ENCODE results near the gene RAB3GAP1.

Gene RAB3GAP1

GRCh38 chr2:135124924-135125886 is 73.1 kb downstream of the RAB3GAP1 start:
- no peak overlapping the region for H3K4me3 ChIP-seq (ENCODE audit: low read depth, low read length)
- no peak for DNase-seq (ENCODE audit: low read depth)
- no peak for TF ChIP-seq CTCF (IDR thresholded peaks at IDR 0.05; ENCODE audit: insufficient read depth, low read depth, low read length, missing control alignments)

- H3K4me3 ChIP-seq (ENCODE audit: low read depth, low read length), result no peak overlapping the region
- no peak for DNase-seq (ENCODE audit: low read depth)
- TF ChIP-seq CTCF (IDR thresholded peaks at IDR 0.05; ENCODE audit: insufficient read depth, low read depth, low read length, missing control alignments), result no peak
Observed at GRCh38 chr2:135125940-135126339, 73.8 kb downstream of the RAB3GAP1 start.

- H3K4me3 ChIP-seq (ENCODE audit: low read depth, low read length), result no peak overlapping the region
- DNase-seq (ENCODE audit: low read depth), result no peak
- TF ChIP-seq CTCF (IDR thresholded peaks at IDR 0.05; ENCODE audit: insufficient read depth, low read depth, low read length, missing control alignments), result no peak
Observed at GRCh38 chr2:135130751-135131150, 78.7 kb downstream of the RAB3GAP1 start.

- no peak for DNase-seq (ENCODE audit: low read depth)
- TF ChIP-seq CTCF (IDR thresholded peaks at IDR 0.05; ENCODE audit: insufficient read depth, low read depth, low read length, missing control alignments), result no peak
Observed at GRCh38 chr2:135132314-135132713, 80.2 kb downstream of the RAB3GAP1 start.

GRCh38 chr2:135140606-135141005 is 88.5 kb downstream of the RAB3GAP1 start:
- no peak for DNase-seq (ENCODE audit: low read depth)
- TF ChIP-seq CTCF (IDR thresholded peaks at IDR 0.05; ENCODE audit: insufficient read depth, low read depth, low read length, missing control alignments), result no peak
- no peak overlapping the region for H3K4me3 ChIP-seq (ENCODE audit: low read depth, low read length)

More at GRCh38 chr2:135132314-135132713, 80.2 kb downstream of the RAB3GAP1 start:
- H3K4me3 ChIP-seq (ENCODE audit: low read depth, low read length), result no peak overlapping the region

- TF ChIP-seq CTCF (IDR thresholded peaks at IDR 0.05; ENCODE audit: insufficient read depth, low read depth, low read length, missing control alignments), result no peak
- H3K4me3 ChIP-seq (ENCODE audit: low read depth, low read length), result no peak overlapping the region
- DNase-seq (ENCODE audit: low read depth), result no peak
Observed at GRCh38 chr2:135142323-135142722, 90.2 kb downstream of the RAB3GAP1 start.
